NT2/D1 (cell line): ENCODE measurements around the gene TMEM132D.

Experiments used
- SUZ12 ChIP-seq: IDR thresholded peaks from 2 replicates; pipeline ENCODE4 v1.6.1; 2011; ENCODE audit not compliant: insufficient read length, insufficient read depth; ENCODE audit errors: extremely low read depth
- YY1 ChIP-seq: IDR thresholded peaks from 2 replicates; pipeline ENCODE4 v1.6.1; 2011; ENCODE audit not compliant: insufficient read length, insufficient read depth
- ZNF274 ChIP-seq: IDR thresholded peaks from 2 replicates; pipeline ENCODE4 v1.6.1; 2011; ENCODE audit warnings: mild to moderate bottlenecking, low read depth, low read length

DNA sequence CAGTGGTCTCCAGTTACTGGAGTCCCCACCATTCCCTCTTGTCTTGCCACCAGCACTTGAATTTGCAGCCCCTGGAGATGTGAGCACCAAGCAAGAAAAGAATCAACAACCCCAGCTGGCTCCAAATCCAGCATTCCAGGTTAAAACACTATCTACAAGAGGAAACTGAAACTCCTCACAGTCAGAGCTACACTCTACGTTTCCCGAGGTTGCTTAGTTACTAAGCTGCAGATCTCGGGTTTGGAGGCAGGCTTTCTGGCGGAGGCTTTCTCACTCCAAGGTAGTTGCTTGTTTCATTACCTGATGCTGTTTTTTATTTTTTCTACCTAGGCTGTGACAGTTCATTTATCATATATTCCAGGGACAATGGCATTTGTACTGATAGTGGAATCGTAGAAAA is 802.4 kb downstream of the TMEM132D start:
- TF ChIP-seq ZNF274 = no peak
- TF ChIP-seq SUZ12 = no peak
- no peak for TF ChIP-seq YY1
